ENCODE data around the gene TENT4B.

Gene TENT4B

GRCh38 chr16:50208460-50208931, 55.4 kb downstream of the TENT4B start:
- Histone ChIP-seq H3K56ac (ENCODE audit: low read length) (no peak overlapping the region), H3K36me3 (ENCODE audit: control insufficient read depth, insufficient read depth, low read length) (no peaks in the 10 kb centered on the region), H3K4ac (ENCODE audit: low read depth, low read length) (no peak overlapping the region), H3K4me3 (ENCODE audit: low read length) (no peak overlapping the region), H4K5ac (ENCODE audit: low read length) (no peak overlapping the region), H3K27me3 (ENCODE audit: insufficient read depth, low read length, poor library complexity) (no peaks in the 10 kb centered on the region), H3K4me2 (ENCODE audit: low read length) (no peak overlapping the region), H3K27ac (ENCODE audit: low read depth, low read length) (no peak overlapping the region), H2AK5ac (ENCODE audit: low read length) (no peak overlapping the region), H3K79me2 (ENCODE audit: control insufficient read depth, insufficient read depth, low read length) (peaks cover 2% of the 10 kb centered on the region), H3K18ac (ENCODE audit: low read length) (no peak overlapping the region), H4K8ac (ENCODE audit: low read depth, low read length) (no peak overlapping the region), H3K23ac (ENCODE audit: low read length) (no peak overlapping the region), H2BK5ac (ENCODE audit: low read length) (no peak overlapping the region), H3K4me1 (ENCODE audit: control insufficient read depth, low read depth, low read length) (no peaks in the 10 kb centered on the region), H2BK15ac (replicated peaks; ENCODE audit: low read depth) (no peak overlapping the region), H3K79me1 (ENCODE audit: low read length) (peaks cover 9% of the 10 kb centered on the region), H2BK120ac (ENCODE audit: low read depth, low read length) (no peak overlapping the region), H3K9ac (ENCODE audit: low read length) (no peak overlapping the region)
- no CpG with 5 or more reads among the region's 3 CpGs for WGBS (ENCODE audit: extremely low coverage, insufficient coverage, low lambda C conversion rate)
- DNase-seq = no peak

GRCh38 chr16:50209546-50210265, 56.6 kb downstream of the TENT4B start:
- DNase-seq = peak; percentile 7
- Histone ChIP-seq H3K79me2 (ENCODE audit: control insufficient read depth, insufficient read depth, low read length) (no peaks in the 10 kb centered on the region), H3K27ac (ENCODE audit: low read depth, low read length) (no peak overlapping the region)

GRCh38 chr16:50210266-50211038, 57.3 kb downstream of the TENT4B start:
- Histone ChIP-seq H3K27ac (ENCODE audit: low read depth, low read length) (no peak overlapping the region), H2AK5ac (ENCODE audit: low read length) (no peak overlapping the region), H3K9ac (ENCODE audit: low read length) (no peak overlapping the region), H4K5ac (ENCODE audit: low read length) (no peak overlapping the region), H3K79me2 (ENCODE audit: control insufficient read depth, insufficient read depth, low read length) (no peaks in the 10 kb centered on the region), H3K27me3 (ENCODE audit: insufficient read depth, low read length, poor library complexity) (no peaks in the 10 kb centered on the region), H3K4me1 (ENCODE audit: control insufficient read depth, low read depth, low read length) (no peaks in the 10 kb centered on the region), H2BK5ac (ENCODE audit: low read length) (no peak overlapping the region), H2BK15ac (replicated peaks; ENCODE audit: low read depth) (no peak overlapping the region), H4K8ac (ENCODE audit: low read depth, low read length) (no peak overlapping the region), H3K18ac (ENCODE audit: low read length) (no peak overlapping the region), H3K23ac (ENCODE audit: low read length) (no peak overlapping the region), H2BK120ac (ENCODE audit: low read depth, low read length) (no peak overlapping the region), H3K36me3 (ENCODE audit: control insufficient read depth, insufficient read depth, low read length) (no peaks in the 10 kb centered on the region), H3K56ac (ENCODE audit: low read length) (no peak overlapping the region), H3K4me2 (ENCODE audit: low read length) (no peak overlapping the region), H3K4me3 (ENCODE audit: low read length) (no peak overlapping the region), H3K4ac (ENCODE audit: low read depth, low read length) (no peak overlapping the region), H3K79me1 (ENCODE audit: low read length) (peaks cover 3% of the 10 kb centered on the region)
- no CpG with 5 or more reads among the region's 5 CpGs for WGBS (ENCODE audit: extremely low coverage, insufficient coverage, low lambda C conversion rate)
- peak; percentile 87 for DNase-seq

More at GRCh38 chr16:50209546-50210265, 56.6 kb downstream of the TENT4B start:
- Histone ChIP-seq H2AK5ac (ENCODE audit: low read length) (no peak overlapping the region), H3K36me3 (ENCODE audit: control insufficient read depth, insufficient read depth, low read length) (no peaks in the 10 kb centered on the region), H3K9ac (ENCODE audit: low read length) (no peak overlapping the region), H3K4ac (ENCODE audit: low read depth, low read length) (no peak overlapping the region), H3K4me3 (ENCODE audit: low read length) (no peak overlapping the region), H3K4me1 (ENCODE audit: control insufficient read depth, low read depth, low read length) (no peaks in the 10 kb centered on the region), H3K4me2 (ENCODE audit: low read length) (no peak overlapping the region), H2BK15ac (replicated peaks; ENCODE audit: low read depth) (no peak overlapping the region), H3K18ac (ENCODE audit: low read length) (no peak overlapping the region), H4K5ac (ENCODE audit: low read length) (no peak overlapping the region), H4K8ac (ENCODE audit: low read depth, low read length) (no peak overlapping the region), H2BK5ac (ENCODE audit: low read length) (no peak overlapping the region), H3K23ac (ENCODE audit: low read length) (no peak overlapping the region), H3K79me1 (ENCODE audit: low read length) (peaks cover 3% of the 10 kb centered on the region), H3K27me3 (ENCODE audit: insufficient read depth, low read length, poor library complexity) (no peaks in the 10 kb centered on the region), H3K56ac (ENCODE audit: low read length) (no peak overlapping the region), H2BK120ac (ENCODE audit: low read depth, low read length) (no peak overlapping the region)
- no CpG with 5 or more reads among the region's 7 CpGs for WGBS (ENCODE audit: extremely low coverage, insufficient coverage, low lambda C conversion rate)

GRCh38 chr16:50213939-50214519, 60.9 kb downstream of the TENT4B start:
- Histone ChIP-seq H2BK5ac (ENCODE audit: low read length) (no peak overlapping the region), H4K5ac (ENCODE audit: low read length) (no peak overlapping the region), H3K56ac (ENCODE audit: low read length) (no peak overlapping the region), H3K27me3 (ENCODE audit: insufficient read depth, low read length, poor library complexity) (no peaks in the 10 kb centered on the region), H2AK5ac (ENCODE audit: low read length) (no peak overlapping the region), H3K4me1 (ENCODE audit: control insufficient read depth, low read depth, low read length) (no peaks in the 10 kb centered on the region), H3K79me2 (ENCODE audit: control insufficient read depth, insufficient read depth, low read length) (no peaks in the 10 kb centered on the region), H3K9ac (ENCODE audit: low read length) (no peak overlapping the region), H3K4me2 (ENCODE audit: low read length) (no peak overlapping the region), H3K27ac (ENCODE audit: low read depth, low read length) (no peak overlapping the region), H4K8ac (ENCODE audit: low read depth, low read length) (no peak overlapping the region), H3K23ac (ENCODE audit: low read length) (no peak overlapping the region), H3K18ac (ENCODE audit: low read length) (no peak overlapping the region), H3K36me3 (ENCODE audit: control insufficient read depth, insufficient read depth, low read length) (no peaks in the 10 kb centered on the region), H3K4ac (ENCODE audit: low read depth, low read length) (no peak overlapping the region), H3K79me1 (ENCODE audit: low read length) (no peaks in the 10 kb centered on the region), H2BK15ac (replicated peaks; ENCODE audit: low read depth) (no peak overlapping the region), H3K4me3 (ENCODE audit: low read length) (no peak overlapping the region), H2BK120ac (ENCODE audit: low read depth, low read length) (no peak overlapping the region)
- DNase-seq = peak; percentile 50
- WGBS (ENCODE audit: extremely low coverage, insufficient coverage, low lambda C conversion rate) = no CpG with 5 or more reads among the region's 4 CpGs

- Histone ChIP-seq H2BK15ac (replicated peaks; ENCODE audit: low read depth) (no peak overlapping the region), H3K79me1 (ENCODE audit: low read length) (no peaks in the 10 kb centered on the region), H2BK5ac (ENCODE audit: low read length) (no peak overlapping the region), H2BK120ac (ENCODE audit: low read depth, low read length) (no peak overlapping the region), H3K4ac (ENCODE audit: low read depth, low read length) (no peak overlapping the region), H2AK5ac (ENCODE audit: low read length) (no peak overlapping the region), H4K8ac (ENCODE audit: low read depth, low read length) (no peak overlapping the region), H3K23ac (ENCODE audit: low read length) (no peak overlapping the region), H3K27me3 (ENCODE audit: insufficient read depth, low read length, poor library complexity) (no peaks in the 10 kb centered on the region), H3K56ac (ENCODE audit: low read length) (no peak overlapping the region), H3K18ac (ENCODE audit: low read length) (no peak overlapping the region), H3K36me3 (ENCODE audit: control insufficient read depth, insufficient read depth, low read length) (no peaks in the 10 kb centered on the region), H3K9ac (ENCODE audit: low read length) (no peak overlapping the region), H3K79me2 (ENCODE audit: control insufficient read depth, insufficient read depth, low read length) (no peaks in the 10 kb centered on the region), H3K4me2 (ENCODE audit: low read length) (no peak overlapping the region), H3K4me1 (ENCODE audit: control insufficient read depth, low read depth, low read length) (no peaks in the 10 kb centered on the region), H3K27ac (ENCODE audit: low read depth, low read length) (no peak overlapping the region), H3K4me3 (ENCODE audit: low read length) (no peak overlapping the region), H4K5ac (ENCODE audit: low read length) (no peak overlapping the region)
- no peak for DNase-seq
- WGBS (ENCODE audit: extremely low coverage, insufficient coverage, low lambda C conversion rate) = no CpG with 5 or more reads among the region's 4 CpGs
Observed at GRCh38 chr16:50215680-50216079, 62.6 kb downstream of the TENT4B start.
